HG03521 (cell line): ENCODE results near the gene FAHD1.
"Not testable (repeated sequence)": the region's sequence is repeated elsewhere in the genome, so short reads cannot be mapped to it uniquely, and the experiment has no call there.

Source experiments
- ATAC-seq: cut with Tn5 transposase; IDR thresholded peaks from one replicate; pipeline ENCODE4 v1.9.1; 2021; ENCODE audit warnings: mild to moderate bottlenecking, moderate library complexity; ENCODE audit not compliant: unreplicated experiment

FAHD1 gene

GRCh38 chr16:1788708-1789100 is 38.3 kb upstream of the FAHD1 start:
- ATAC-seq = no peak

GRCh38 chr16:1789643-1790045 is 37.4 kb upstream of the FAHD1 start:
- ATAC-seq = no peak

- no peak for ATAC-seq
Measured at GRCh38 chr16:1790261-1790610, 36.8 kb upstream of the FAHD1 start.

GRCh38 chr16:1790611-1791255 is 36.3 kb upstream of the FAHD1 start:
- ATAC-seq = no peak

GRCh38 chr16:1791256-1791942 is 35.6 kb upstream of the FAHD1 start:
- no peak for ATAC-seq

GRCh38 chr16:1791943-1792812 is 34.8 kb upstream of the FAHD1 start:
- ATAC-seq = no peak

- no peak for ATAC-seq
Measured at GRCh38 chr16:1792836-1793577, 34.0 kb upstream of the FAHD1 start.

GRCh38 chr16:1793578-1794220 is 33.3 kb upstream of the FAHD1 start, which contains the start of gene IGFALS:
IGFALS (minus strand) TSS chr16:1793705; CDS start chr16:1793652, 53 bp downstream.
- ATAC-seq = no peak

GRCh38 chr16:1794221-1794871 is 32.7 kb upstream of the FAHD1 start:
- no peak for ATAC-seq

- no peak for ATAC-seq
Measured at GRCh38 chr16:1794908-1795666, 31.9 kb upstream of the FAHD1 start.

- not testable (repeated sequence) for ATAC-seq
Measured at GRCh38 chr16:1799263-1799662, 27.7 kb upstream of the FAHD1 start.

GRCh38 chr16:1800701-1801100 is 26.3 kb upstream of the FAHD1 start:
- no peak for ATAC-seq

GRCh38 chr16:1807626-1808025 is 19.4 kb upstream of the FAHD1 start:
- ATAC-seq = no peak

- ATAC-seq = no peak
Measured at GRCh38 chr16:1808691-1809090, 18.3 kb upstream of the FAHD1 start.

- ATAC-seq = no peak
Measured at GRCh38 chr16:1809281-1809801, 17.7 kb upstream of the FAHD1 start.

- no peak for ATAC-seq
Measured at GRCh38 chr16:1810106-1810505, 16.9 kb upstream of the FAHD1 start.

- no peak for ATAC-seq
Measured at GRCh38 chr16:1810536-1810935, 16.5 kb upstream of the FAHD1 start.

- no peak for ATAC-seq
Measured at GRCh38 chr16:1812732-1813163, 14.3 kb upstream of the FAHD1 start.

GRCh38 chr16:1815461-1815860 is 11.5 kb upstream of the FAHD1 start:
- no peak for ATAC-seq
